Activated CD8-positive, alpha-beta memory T cell treated with anti-CD3 and anti-CD28 coated beads for 36 hours (primary cell): ENCODE measurements around the gene MRPL37. TPM values are rescaled to one million over a fixed set of nuclear protein-coding genes. Genes with fewer than 3 reads are reported as not detected.
"Not testable (repeated sequence)": the region's sequence is repeated elsewhere in the genome, so short reads cannot be mapped to it uniquely, and the experiment has no call there.

Source experiments
- CTCF ChIA-PET: fragments of 350-600 bp; sonication (Branson Sonifier 250); formaldehyde crosslinking; loops from one replicate; lab custom pipeline; 2021; ENCODE audit warnings: antibody characterized with exemption; lab: Charles Lee
- POLR2A ChIA-PET: fragments of 350-600 bp; sonication (Branson Sonifier 250); formaldehyde crosslinking; loops from one replicate; lab custom pipeline; 2021; ENCODE audit warnings: antibody characterized with exemption; lab: Charles Lee
- total RNA-seq, 2 experiments: library from RNA; stranded (reverse); gene quantifications; one replicate each; pipeline ENCODE4 v1.2.3, GENCODE V29; 2021

MRPL37 gene
- total RNA-seq = 100 to 1,000 TPM; 218 to 226 TPM

DNA sequence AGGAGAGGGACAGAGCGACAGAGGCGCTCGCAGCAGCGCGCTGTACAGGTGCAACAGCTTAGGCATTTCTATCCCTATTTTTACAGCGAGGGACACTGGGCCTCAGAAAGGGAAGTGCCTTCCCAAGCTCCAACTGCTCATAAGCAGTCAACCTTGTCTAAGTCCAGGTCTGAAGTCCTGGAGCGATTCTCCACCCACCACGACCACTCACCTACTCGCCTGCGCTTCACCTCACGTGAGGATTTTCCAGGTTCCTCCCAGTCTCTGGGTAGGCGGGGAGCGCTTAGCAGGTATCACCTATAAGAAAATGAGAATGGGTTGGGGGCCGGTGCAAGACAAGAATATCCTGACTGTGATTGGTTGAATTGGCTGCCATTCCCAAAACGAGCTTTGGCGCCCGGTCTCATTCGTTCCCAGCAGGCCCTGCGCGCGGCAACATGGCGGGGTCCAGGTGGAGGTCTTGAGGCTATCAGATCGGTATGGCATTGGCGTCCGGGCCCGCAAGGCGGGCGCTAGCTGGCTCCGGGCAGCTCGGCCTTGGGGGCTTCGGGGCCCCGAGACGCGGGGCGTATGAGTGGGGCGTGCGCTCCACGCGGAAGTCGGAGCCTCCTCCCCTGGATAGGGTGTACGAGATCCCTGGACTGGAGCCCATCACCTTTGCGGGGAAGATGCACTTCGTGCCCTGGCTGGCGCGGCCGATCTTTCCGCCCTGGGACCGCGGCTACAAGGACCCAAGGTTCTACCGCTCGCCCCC lies at the start of gene MRPL37, which contains the start of gene CYB5RL:
TSS of gene MRPL37 (plus strand) at position 403 of the 754 bp plus-strand sequence. CDS start at position 480, 77 bp downstream.
TSS of gene CYB5RL (minus strand) at position 266 of the 754 bp plus-strand sequence. CDS start 4,414 bp downstream, outside the sequence.
- ChIA-PET CTCF (interaction anchor here (1.3 to 2.0 kb wide), 3 partner anchors 14 to 290 kb away, joined by 3 to 6 read pairs (median 5); no protein-coding TSS in a partner anchor), POLR2A (interaction anchor here (1.1 kb wide), 1 partner anchor 85 kb away, joined by 6 read pairs; no protein-coding TSS in a partner anchor)

DNA sequence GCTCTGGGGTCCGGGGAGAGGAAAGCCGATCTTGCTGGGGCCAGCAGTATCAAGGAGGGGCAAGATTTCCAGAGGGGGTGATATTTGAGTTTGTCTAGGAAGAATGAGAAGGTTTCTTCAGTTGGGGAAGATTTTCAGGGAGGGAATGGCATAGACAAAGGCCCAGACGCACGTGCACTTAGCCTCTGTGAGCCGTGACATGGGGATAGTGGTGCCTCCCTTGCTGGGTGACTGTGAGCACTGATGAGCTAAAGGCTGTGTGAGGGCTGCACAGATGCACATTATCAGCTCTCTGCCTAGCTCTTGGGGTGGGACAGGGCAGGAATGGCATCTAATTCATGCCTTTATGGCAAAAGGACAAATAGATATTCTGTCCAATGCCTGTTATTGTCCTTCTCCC lies 49.0 kb upstream of the MRPL37 start:
- POLR2A ChIA-PET = no interaction called here
- CTCF ChIA-PET = no interaction called here

DNA sequence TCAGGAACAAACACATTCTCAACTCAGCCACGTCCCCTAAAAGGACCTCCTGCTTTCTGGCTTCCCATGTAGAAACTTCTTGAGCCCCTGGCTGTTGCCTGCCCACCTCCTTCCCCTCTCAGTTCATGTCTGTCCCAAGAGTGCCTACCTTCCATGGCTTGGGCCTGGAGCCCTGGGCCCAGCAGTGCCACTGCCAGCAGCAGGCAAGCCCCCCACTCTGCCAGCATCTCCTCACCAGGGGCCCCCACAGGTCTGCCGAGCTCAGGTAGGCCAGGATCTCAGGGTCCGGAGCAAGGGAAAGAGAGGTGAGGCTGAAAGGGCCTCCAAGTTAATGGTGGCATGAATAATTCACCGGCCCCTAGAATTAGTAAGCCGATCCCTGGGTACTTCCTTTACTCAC lies 47.3 kb upstream of the MRPL37 start, which contains the start of gene CDCP2:
TSS of gene CDCP2 (minus strand) at position 305 of the 400 bp plus-strand sequence. CDS start at position 227, 78 bp downstream.
- POLR2A ChIA-PET = no interaction called here
- CTCF ChIA-PET = no interaction called here

DNA sequence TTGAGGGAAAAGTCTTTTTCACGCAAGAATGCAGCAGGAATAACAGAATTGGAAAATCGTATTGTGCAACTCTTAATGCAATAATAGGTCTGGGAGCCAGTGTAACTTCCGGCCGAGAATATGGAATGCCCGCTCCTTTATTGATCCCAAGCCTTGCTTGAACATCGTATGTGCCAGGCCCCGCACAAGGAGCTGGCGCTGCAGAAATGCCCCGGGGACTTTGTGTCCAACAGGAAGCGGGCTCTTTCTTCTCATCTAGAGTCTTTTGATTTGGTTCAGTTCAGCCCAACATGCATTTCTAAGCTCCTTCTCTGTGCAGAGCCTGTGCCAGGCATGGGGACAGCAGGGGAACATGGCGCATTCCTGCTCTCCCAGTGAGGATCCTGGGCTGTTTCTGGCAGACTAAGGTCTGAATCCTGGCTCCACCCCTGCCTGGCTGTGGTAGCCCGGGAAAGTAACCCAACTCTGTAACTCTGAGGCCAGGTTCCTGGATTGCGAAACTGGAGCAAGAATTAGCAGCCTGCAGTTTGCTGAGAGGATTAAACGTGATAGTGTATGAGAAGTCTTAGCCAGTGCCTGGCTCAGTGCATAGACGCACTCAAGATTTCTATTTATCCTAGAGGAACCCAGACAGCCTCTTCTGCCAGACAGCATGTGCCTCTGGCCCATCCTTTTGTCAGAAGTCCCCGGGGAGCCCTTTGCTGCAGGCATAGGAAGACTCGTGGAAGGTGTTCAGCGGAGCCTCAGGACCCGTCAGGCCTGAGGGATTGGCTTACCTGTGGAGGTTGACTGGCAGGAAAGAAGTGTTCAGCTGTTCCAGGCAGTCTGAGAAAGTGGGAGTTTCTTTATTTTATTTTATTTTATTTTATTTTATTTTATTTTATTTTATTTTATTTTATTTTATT lies 46.2 kb upstream of the MRPL37 start:
- ChIA-PET POLR2A (no interaction called here), CTCF (no interaction called here)

DNA sequence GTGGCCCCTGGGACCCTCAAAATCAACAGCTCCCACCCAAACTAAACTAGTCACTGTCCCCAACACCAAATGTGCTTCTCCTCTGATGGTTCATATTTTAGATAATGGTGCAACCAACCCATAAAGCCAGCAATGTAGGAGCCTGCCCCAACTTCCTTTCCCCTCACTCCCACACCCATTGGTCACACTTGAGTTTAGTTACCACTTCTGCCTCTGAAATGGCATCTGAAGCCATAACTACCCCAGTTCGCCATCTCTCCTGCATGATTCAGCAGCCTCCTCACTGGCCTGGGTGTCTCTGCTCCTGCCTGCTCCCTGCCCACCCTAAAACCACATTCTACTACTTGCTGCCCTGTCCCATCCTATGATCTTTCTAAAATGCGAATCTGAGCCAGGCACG lies 43.8 kb upstream of the MRPL37 start:
- POLR2A ChIA-PET = no interaction called here
- CTCF ChIA-PET = no interaction called here

DNA sequence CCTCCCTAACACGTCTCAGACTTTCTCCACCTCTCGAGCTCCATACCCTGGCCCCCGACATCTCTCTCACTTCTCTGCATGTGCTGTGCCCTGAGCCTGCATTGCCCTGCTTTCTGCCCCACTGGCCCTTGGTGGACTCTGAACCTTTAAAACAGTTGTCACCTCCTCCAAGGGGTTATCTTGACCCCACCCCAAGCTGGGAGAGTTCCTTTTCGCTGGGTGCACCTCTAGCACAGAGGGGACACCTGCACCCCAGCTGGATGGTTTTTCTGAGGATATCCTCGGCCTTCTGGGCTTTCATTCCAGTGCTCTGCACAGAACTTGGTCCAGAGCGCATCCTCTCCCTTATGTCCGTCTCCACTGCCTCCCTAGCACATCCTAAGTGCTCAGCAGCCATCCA lies 43.0 kb upstream of the MRPL37 start:
- POLR2A ChIA-PET = no interaction called here
- CTCF ChIA-PET = no interaction called here

DNA sequence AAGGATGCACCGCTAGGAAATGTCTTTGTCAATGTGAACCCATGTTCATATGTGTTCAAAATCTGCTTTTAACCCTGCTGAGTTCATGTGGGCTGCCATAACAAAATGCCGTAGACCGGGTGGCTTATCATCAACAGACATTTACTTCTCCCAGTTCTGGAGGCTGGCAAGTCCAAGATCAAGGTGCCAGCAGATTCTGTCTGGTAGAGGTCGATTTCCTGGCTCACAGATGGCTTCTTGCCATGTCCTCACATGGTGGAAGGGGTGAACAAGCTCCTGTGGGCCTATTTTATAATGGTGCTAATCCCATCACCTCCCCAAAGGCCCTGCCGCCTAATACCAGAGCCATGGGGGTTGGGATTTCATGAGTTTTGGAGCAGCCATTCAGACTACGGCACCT lies 42.6 kb upstream of the MRPL37 start:
- ChIA-PET POLR2A (no interaction called here), CTCF (no interaction called here)

DNA sequence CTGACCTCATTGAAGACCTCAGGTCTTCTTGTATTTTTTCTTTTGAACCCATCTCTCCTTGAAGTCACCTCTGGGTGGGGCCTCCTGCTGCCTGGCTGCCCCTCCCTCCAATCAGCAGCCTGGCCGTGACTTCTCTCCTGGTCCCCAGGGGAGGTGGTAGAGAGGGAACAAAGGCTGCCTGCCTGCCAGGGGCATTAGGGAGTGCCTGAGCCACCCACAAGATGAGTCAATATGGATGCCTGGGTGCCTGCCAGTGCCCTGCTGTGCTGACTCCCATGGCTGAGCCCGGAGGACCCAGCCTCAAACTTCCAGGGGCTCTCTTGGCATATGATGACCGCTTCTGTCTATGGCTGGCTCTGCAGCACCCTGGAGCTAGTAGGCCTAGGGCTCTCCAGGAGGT lies 41.9 kb upstream of the MRPL37 start:
- CTCF ChIA-PET = no interaction called here

DNA sequence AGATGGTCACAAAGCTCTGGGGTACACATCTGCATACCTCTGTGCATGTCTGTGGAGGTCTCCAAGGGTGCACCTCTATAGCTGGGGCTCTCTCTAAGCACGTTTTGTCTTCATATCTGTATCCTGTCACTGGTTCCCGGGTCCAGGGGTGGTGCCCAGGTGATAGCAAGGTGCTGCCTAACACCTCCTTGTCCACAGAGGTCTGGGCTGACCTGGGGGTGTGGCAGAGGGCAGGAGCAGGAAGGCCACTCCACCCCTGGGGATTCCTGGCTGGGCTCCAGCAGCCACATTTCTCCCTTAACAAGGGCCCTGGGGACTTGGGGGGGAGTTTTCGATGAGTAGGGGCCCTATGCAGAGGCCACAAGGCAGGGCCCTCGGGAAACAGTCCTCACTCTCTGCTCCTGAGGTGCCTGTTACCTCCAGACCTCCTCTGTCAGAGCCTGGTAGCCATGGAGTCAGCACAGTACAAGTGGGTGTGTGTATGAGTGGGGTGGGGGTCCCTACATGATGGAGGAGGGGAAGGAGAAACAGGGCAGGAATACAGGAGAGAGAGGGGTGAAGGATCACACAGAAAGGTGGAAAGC lies 40.1 kb upstream of the MRPL37 start:
- CTCF ChIA-PET = no interaction called here

More for the DNA sequence above, 41.9 kb upstream of the MRPL37 start:
- POLR2A ChIA-PET = no interaction called here

DNA sequence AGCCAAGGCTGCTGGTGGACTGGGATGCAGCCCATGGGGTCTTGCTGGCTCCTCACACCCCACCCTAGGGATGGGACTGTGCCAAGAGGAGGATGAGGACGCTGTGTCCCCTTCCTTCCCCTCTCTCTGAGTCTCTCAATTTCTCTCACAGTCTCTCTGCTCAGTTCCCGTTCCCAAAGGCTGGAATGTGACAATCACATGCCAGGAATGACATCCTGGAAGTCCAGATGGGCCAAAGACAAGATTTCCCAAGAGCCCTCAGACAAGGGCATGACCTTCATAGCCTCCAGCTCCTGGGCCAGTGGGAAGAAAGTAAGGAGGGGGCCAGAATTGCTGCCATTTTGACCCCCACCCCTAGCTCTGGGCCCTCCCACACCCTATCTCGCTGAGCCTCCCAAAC lies 39.6 kb upstream of the MRPL37 start:
- ChIA-PET POLR2A (no interaction called here), CTCF (no interaction called here)

More for the DNA sequence above, 40.1 kb upstream of the MRPL37 start:
- POLR2A ChIA-PET = no interaction called here

DNA sequence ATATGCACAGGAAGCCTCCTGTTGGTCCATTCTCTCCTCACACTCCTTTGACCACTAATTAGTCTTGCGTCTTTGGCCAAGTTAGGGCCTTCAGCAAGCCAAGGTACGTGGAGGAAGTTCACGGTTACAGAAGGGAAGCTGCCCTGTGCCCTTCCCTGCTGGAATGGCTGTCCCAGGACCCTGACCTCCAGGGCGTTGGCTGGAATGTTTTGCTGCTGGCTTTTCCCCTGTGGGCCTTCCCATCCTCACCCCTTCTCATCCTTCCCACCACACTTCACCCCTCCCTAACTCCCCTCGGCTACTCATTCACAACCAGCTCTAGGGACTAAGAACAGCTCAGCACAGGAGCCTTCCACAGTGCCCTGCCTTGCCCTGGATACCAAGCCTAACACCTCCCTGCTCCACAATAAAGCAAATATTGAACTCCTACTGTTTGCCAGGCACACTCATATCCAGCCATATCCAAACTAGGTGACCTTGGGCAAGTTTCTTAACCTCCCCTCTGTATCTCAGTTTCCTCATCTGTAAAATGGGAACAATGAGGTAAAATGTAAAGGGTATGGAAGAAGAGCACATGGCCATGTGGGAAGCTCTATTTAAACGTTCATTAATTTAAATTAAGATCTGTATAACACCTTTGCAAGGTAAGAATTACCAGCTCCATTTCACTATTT lies 38.3 kb upstream of the MRPL37 start:
- ChIA-PET CTCF (no interaction called here), POLR2A (no interaction called here)

DNA sequence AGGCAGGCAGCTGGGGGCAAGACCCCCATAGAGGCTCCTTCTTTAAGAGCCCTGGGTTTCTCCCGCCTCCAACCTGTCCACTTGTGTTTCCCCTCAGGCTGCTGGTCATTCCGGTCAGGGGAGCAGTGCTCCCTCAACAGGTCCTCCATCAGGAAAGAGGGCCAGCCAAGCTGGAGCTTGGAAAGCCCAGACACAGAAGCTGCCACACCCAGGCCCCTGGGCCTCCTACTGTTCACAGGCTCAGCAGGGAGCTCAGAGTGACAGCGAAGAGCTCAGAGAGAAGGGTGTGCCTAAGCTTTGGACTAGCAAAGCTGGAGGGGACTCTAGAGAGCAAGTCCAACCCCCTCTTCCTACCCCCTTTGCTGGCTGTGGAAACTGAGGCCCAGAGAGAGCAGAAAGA lies 36.9 kb upstream of the MRPL37 start:
- ChIA-PET CTCF (no interaction called here), POLR2A (no interaction called here)

DNA sequence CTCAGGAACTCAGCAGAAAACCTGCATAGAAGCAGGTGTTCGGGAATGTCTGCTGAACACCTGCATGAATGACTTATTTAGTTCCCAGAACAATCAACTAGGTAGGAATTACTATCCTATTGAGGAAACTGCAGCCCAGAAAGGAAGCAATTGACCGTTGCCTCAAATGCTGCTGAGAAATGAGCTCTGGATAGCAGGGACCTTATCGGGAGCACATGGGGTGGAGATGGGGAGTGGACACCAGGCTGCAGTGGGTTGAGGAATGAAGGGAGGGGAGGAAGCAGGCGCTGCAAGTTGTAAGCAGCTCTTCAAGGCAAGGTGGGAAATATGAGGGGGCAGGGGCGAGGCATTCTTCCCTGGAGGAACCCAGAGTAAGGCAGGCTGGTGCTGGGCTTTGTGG lies 36.4 kb upstream of the MRPL37 start:
- ChIA-PET CTCF (no interaction called here), POLR2A (no interaction called here)

DNA sequence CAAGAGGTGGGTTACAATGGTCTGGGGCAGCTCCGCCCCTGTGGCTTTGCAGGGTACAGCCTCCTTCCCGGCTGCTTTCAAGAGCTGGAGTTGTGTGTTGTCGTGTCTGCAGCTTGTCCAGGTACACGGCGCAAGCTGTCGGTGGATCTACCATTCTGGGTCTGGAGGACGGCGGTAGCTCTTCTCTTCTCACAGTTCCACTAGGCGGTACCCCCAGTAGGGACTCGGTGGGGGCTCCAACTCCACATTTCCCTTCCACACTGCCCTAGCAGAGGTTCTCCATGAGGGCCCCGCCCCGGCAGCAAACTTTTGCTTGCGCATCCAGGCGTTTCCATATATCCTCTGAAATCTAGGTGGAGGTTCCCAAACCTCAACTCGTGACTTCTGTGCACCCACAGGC lies 34.8 kb upstream of the MRPL37 start:
- CTCF ChIA-PET = no interaction called here
- POLR2A ChIA-PET = no interaction called here

DNA sequence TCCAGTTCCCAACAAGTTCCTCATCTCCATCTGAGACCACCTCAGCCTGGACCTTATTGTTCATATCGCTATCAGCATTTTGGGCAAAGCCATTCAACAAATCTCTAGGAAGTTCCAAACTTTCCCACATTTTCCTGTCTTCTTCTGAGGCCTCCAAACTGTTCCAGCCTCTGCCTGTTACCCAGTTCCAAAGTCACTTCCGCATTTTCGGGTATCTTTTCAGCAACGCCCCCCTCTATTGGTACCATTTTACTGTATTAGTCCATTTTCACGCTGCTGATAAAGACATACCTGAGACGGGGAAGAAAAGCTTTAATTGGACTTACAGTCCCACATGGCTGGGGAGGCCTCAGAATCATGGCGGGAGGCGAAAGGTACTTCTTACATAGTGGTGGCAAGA lies 33.6 kb upstream of the MRPL37 start:
- CTCF ChIA-PET, POLR2A ChIA-PET: not testable (repeated sequence)

DNA sequence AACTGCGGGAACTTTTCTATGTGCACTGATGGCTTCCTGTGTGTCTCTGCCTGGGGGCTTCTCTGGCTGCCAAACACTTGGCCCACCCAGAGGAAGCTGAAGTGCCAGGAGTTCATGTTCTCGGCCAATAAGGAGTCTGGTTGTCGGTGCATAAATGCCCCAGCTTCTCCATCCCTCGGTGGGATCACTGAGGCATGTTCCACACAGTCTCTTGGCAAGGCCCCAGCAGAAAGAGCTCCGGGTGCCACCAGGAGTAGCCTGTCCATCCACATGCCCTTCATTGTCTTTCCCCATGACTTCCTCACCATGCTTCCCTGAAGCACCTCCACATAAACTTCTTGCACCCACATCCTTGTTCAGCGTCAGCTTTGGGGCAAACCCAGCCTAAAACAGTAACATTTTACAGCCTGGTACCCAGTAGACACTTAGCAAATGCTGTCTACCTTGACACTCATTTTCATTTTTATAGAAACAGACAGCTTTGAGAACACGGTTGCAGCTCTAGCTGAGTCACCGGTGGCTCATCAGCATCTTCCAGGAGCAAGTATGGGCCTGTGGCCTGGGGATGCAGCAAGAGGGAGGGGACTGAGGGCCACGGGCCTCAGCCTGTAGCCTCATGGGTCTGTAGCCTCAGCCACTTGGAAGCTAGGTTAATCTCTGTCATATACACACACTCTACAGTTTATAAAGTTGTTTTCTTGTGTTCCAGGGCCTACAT lies 32.4 kb upstream of the MRPL37 start:
- ChIA-PET CTCF (interaction anchor here (1.7 kb wide), 1 partner anchor 322 kb away, joined by 5 read pairs; no protein-coding TSS in a partner anchor), POLR2A (interaction anchor here (0.6 kb wide), 1 partner anchor 406 kb away, joined by 6 read pairs; no protein-coding TSS in a partner anchor)

DNA sequence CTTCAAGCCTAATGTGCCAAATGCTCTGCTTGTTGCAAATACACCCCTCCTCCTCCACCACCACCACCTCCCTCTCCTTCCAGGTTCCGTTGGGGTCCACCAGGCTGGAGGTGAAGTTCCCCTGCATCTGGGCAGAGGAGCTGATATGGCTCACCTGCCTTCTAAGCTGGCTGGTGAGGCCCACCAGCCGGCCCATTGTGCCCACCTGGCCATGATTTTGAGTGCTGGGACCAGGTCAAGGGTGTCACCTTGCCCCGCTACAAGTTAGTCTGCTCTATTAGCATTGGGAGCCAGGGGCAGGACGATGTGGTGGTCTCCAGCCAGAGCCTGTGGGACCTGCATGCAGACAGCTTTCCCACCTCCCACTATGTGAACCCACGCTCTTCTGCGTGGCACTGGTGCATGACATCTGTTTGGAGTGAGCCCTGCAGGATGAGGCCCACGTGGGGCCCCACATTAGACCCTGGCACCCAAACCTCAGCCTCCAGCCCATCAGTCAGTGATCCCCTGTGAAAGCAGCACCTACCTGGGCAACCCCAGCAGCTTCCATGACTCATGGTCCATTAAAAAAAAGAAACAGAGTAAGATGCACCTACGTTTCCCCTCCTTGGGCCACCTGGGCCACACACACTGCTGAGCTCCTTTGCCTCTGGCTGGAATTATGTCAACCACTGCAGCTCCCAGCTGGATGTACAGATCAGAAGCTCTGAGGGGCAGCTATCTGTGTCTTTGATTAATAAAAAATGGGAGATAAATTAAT lies 31.6 kb upstream of the MRPL37 start:
- ChIA-PET CTCF (interaction anchor here (1.7 kb wide), 1 partner anchor 321 kb away, joined by 5 read pairs; no protein-coding TSS in a partner anchor), POLR2A (interaction anchor here (0.6 kb wide), 1 partner anchor 405 kb away, joined by 6 read pairs; no protein-coding TSS in a partner anchor)

DNA sequence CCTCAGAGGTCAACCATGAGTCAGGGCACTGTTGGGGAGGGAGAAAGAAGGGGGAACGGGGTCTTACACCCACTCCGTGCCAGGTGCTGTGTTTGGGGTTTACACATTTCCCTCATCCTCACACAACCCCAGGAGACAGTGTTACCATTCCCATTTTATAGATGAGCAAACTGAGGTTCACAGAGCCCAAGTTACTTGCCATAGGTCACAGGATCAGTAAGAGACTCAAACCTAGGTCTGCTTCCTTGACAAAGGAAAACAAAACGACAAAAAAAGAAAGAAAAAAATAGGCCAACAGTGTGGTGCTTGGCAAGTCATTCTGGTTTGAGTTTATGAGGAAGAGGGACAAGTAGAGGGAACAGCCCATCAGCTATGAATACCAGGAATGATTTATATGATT lies 30.9 kb upstream of the MRPL37 start:
- ChIA-PET CTCF (no interaction called here), POLR2A (no interaction called here)
